Measurements from ENCODE around the gene CKS1B. TPM values are rescaled to one million over a fixed set of nuclear protein-coding genes. Genes with fewer than 3 reads are reported as not detected.

CKS1B gene
- total RNA-seq, 6 donors from 2014 or later: 9.9 to 31.1 (median 22.5) TPM

DNA sequence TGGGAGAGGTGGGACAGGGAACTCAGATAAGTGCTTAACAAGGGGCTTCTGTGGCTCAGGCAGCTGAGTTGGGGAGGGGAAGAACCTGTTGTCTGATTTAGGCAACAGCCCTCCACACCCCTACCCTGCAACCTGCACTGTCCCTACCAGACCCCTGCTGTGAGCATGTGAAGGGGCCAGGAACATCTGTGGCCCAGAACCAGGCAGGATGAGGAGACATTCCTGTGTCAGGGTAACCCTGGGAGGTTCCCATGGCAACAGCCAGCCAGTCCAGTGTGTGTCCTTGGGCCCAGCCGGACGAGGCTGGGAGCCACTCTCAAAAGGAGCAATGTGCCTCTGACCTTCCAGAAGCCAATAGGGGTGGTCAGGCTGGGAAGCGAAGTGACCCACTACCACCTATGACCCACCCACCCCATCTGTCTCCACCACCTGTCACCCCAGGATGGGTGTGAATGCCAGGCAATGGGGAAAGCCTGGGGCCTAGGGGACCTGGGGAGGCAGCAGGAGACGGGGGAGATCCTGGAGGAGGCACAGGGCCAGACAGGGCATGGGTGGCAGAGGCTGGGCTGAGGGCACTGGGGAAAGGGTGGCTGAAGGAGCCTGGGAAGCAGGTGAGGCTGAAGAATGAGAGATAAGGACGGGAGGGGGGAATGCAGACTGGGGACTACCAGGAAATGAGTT, 33.0 kb upstream of the CKS1B start:
- ATAC-seq (ENCODE audit: low FRiP score in 2 of 2): no peak
- Histone ChIP-seq H3K9me3 (no peaks in the 10 kb centered on the region), H3K4me1 (peaks cover 30 to 38% (median 33%) of the 10 kb centered on the region in 4 donors), H3K4me3 (no peak overlapping the region), H3K27ac (peak overlapping the region; percentile 32 to 76 (median 63)), H3K36me3 (peaks cover 0 to 19% (median 6%) of the 10 kb centered on the region in 4 donors), H3K27me3 (no peaks in the 10 kb centered on the region)
- TF ChIP-seq POLR2A (IDR thresholded peaks at IDR 0.05) (no peak), POLR2AphosphoS5 (IDR thresholded peaks at IDR 0.05) (no peak), EP300 (IDR thresholded peaks at IDR 0.05) (no peak)
- TF ChIP-seq, protein P1, sequence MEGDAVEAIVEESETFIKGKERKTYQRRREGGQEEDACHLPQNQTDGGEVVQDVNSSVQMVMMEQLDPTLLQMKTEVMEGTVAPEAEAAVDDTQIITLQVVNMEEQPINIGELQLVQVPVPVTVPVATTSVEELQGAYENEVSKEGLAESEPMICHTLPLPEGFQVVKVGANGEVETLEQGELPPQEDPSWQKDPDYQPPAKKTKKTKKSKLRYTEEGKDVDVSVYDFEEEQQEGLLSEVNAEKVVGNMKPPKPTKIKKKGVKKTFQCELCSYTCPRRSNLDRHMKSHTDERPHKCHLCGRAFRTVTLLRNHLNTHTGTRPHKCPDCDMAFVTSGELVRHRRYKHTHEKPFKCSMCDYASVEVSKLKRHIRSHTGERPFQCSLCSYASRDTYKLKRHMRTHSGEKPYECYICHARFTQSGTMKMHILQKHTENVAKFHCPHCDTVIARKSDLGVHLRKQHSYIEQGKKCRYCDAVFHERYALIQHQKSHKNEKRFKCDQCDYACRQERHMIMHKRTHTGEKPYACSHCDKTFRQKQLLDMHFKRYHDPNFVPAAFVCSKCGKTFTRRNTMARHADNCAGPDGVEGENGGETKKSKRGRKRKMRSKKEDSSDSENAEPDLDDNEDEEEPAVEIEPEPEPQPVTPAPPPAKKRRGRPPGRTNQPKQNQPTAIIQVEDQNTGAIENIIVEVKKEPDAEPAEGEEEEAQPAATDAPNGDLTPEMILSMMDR (IDR thresholded peaks at IDR 0.05): no peak
- 71 to 73% methylated on average over 3 to 5 of the region's 5 CpGs for WGBS, 2 donors
- DNase-seq: peak in 1 of 2 donors; percentile 24

DNA sequence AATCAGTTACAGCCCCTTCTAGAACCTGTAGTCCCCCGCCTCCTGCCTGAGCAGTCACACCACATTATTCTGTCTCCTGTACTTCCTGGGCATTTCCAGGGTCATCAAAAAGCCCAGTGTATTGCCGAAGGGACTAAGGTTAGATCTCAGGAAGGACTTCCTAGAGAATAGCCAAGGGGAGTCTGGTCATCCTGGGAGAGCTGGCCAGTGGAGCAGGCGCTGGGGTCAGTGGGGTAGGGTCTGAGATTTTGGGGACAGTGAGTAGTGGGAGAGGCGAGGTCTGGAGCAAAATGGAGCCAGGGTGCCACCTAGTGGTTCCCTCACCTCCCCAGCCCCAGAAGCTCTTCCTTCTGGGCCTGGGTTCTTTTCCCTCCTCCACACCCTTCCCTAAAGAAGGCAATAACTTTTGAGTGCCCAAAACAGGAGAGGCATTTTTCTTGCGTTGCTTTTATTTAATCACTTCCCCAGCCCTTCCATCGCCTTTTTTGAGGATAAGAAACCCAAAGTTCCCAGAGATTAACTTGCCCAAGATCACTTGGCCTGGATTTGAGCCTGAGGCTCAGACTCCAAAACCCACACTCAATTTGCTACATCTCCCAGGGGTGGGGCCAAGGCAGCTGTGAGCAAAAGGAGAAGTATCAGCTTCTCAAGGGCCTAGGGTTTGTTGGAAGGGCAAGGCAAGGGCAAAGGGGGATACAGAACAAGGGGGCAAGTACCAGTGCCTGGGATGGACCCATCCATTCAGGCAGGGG, 30.7 kb upstream of the CKS1B start:
- peaks cover 0 to 33% (median 20%) of the 10 kb centered on the region in 4 donors for H3K36me3 ChIP-seq
- H3K9me3 ChIP-seq: no peaks in the 10 kb centered on the region
- WGBS, 2 donors: 41 to 45% methylated on average over 6 of the region's 6 CpGs
- peak overlapping the region in 2 of 4 donors; percentile 19 to 46 for H3K27ac ChIP-seq
- H3K27me3 ChIP-seq: no peaks in the 10 kb centered on the region
- DNase-seq (no peak), ATAC-seq (ENCODE audit: low FRiP score in 2 of 2) (peak in 1 of 2 donors; percentile 66)
- no peak overlapping the region for H3K4me3 ChIP-seq
- TF ChIP-seq POLR2AphosphoS5 (IDR thresholded peaks at IDR 0.05): no peak
- TF ChIP-seq POLR2A (IDR thresholded peaks at IDR 0.05): no peak
- no peak for TF ChIP-seq EP300 (IDR thresholded peaks at IDR 0.05)
- TF ChIP-seq, protein P1 (IDR thresholded peaks at IDR 0.05): peak; percentile 45 to 71 (median 63)
- peaks cover 22 to 28% (median 25%) of the 10 kb centered on the region in 4 donors for H3K4me1 ChIP-seq

DNA sequence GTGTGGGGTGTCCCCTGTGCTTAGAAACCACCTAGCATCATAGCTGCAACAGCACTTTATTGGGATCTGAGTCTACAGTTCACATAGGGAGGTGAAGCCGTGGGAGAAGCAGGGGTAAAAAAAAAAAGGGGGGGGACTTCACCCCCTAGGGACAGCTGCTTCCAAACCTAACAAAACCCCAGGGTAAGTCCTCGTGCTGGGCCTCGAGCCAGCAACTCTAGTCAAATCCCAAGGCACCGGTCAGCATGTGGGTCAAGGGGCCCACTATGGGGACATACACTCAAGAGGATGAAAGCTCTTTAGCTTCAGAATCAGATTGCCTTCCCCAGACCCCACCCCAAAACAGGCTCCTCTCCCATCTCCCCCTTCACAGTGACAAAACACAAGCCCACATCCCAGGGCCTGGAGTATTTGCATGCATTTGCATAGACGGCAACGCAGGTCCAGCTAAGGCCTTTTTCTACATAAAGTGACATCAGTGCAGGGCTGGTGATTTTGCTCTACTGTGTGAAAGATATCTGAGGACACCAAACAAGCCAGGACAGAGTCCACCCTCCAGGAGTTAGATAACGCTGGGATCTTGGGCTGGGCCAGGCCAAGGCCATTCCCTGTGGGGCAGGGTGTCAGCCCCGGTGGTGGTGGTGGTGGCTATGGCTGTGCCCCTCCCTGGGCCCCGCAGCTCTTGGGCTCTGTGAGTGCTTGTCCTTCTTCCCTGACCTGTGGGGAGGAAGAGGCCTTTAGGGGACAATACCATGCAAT, 29.9 kb upstream of the CKS1B start:
- Histone ChIP-seq H3K4me3 (no peak overlapping the region), H3K27ac (peak overlapping the region in 1 of 4 donors; percentile 19), H3K4me1 (peaks cover 22 to 28% (median 25%) of the 10 kb centered on the region in 4 donors), H3K9me3 (no peaks in the 10 kb centered on the region), H3K27me3 (no peaks in the 10 kb centered on the region), H3K36me3 (peaks cover 0 to 33% (median 20%) of the 10 kb centered on the region in 4 donors)
- DNase-seq (peak in 1 of 2 donors; percentile 43), ATAC-seq (ENCODE audit: low FRiP score in 2 of 2) (no peak)
- WGBS, 2 donors: 36 to 58% methylated on average over 8 to 9 of the region's 9 CpGs
- TF ChIP-seq, protein P1 (IDR thresholded peaks at IDR 0.05): no peak
- TF ChIP-seq EP300 (IDR thresholded peaks at IDR 0.05) (no peak), POLR2AphosphoS5 (IDR thresholded peaks at IDR 0.05) (no peak), POLR2A (IDR thresholded peaks at IDR 0.05) (no peak)

DNA sequence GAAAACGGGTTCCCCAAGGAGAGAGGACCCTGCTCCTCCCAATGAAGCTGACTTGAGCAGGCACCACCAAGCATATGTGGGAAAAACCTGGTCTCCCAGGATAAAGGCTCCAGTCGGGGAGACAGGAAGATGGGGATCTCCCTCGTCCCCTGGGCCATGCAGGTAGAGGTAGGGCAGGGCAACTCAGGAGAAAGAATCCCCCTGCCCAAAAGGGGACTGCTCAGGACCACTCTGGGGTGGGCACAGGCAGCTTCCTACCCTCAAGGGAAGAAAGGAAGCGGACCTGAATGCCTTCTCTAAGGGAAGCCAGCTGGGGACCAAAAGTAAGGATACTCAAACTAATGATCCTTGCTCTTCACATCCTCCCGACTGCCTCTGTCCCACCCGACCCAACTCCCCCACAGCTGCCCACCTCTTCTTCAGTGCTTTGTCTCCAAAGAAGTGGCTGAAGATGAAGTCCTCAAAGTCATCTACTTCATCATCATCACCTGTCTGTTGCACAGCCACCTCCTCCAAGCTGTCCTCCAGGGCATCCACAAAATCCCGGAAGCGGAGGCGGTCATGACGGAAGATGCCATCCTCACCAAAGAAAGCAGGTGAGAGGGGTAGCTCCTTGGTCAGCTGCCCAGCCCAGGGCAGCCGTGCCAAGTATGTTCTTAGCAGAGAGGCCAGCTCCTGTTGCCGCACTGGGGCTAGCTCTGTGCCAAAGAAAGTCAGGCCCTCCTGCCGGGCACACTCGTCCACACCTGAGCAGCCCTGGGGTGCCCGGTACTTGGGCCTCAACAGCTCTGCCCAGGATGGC, 29.1 kb upstream of the CKS1B start:
- Histone ChIP-seq H3K4me1 (peaks cover 22 to 28% (median 25%) of the 10 kb centered on the region in 4 donors), H3K4me3 (no peak overlapping the region), H3K36me3 (peaks cover 2 to 40% (median 21%) of the 10 kb centered on the region in 4 donors), H3K27ac (no peak overlapping the region), H3K9me3 (no peaks in the 10 kb centered on the region), H3K27me3 (no peaks in the 10 kb centered on the region)
- TF ChIP-seq POLR2A (IDR thresholded peaks at IDR 0.05) (no peak), POLR2AphosphoS5 (IDR thresholded peaks at IDR 0.05) (no peak), EP300 (IDR thresholded peaks at IDR 0.05) (no peak)
- TF ChIP-seq, protein P1 (IDR thresholded peaks at IDR 0.05): no peak
- DNase-seq: peak in 1 of 2 donors; percentile 29
- WGBS, 2 donors: 87 to 91% methylated on average over 7 to 15 of the region's 15 CpGs
- no peak for ATAC-seq (ENCODE audit: low FRiP score in 2 of 2)
